OCI-M2 (cell line): ENCODE measurements around the gene HERC4.
"Not testable (repeated sequence)": the region's sequence is repeated elsewhere in the genome, so short reads cannot be mapped to it uniquely, and the experiment has no call there.

ENCODE experiments used
- DNase-seq: peaks from one replicate; lab custom pipeline; 2025; ENCODE audit not compliant: unreplicated experiment; lab: John Stamatoyannopoulos, UW

HERC4 gene

GRCh38 chr10:68049289-68050078 lies 25.6 kb downstream of the HERC4 start:
- DNase-seq, result no peak

- DNase-seq, result no peak
These were observed 27.3 kb downstream of the HERC4 start for GRCh38 chr10:68047554-68048327.

- no peak for DNase-seq
These were observed 28.0 kb downstream of the HERC4 start for GRCh38 chr10:68047122-68047521.

- no peak for DNase-seq
These were observed 28.4 kb downstream of the HERC4 start for GRCh38 chr10:68046642-68047041.

GRCh38 chr10:68043030-68043429 lies 32.1 kb downstream of the HERC4 start:
- no peak for DNase-seq

GRCh38 chr10:68032113-68032512 lies 43.0 kb downstream of the HERC4 start:
- no peak for DNase-seq

- no peak for DNase-seq
These were observed 47.7 kb downstream of the HERC4 start for GRCh38 chr10:68027429-68027828.

GRCh38 chr10:68023292-68023691 lies 51.8 kb downstream of the HERC4 start:
- DNase-seq, result no peak

GRCh38 chr10:68022324-68022723 lies 52.8 kb downstream of the HERC4 start:
- DNase-seq, result not testable (repeated sequence)

- not testable (repeated sequence) for DNase-seq
These were observed 58.6 kb downstream of the HERC4 start for GRCh38 chr10:68016519-68016918.

GRCh38 chr10:68010426-68010940 lies 64.6 kb downstream of the HERC4 start:
- no peak for DNase-seq

- no peak for DNase-seq
These were observed 67.7 kb downstream of the HERC4 start for GRCh38 chr10:68007356-68007755.

GRCh38 chr10:68001539-68001938 lies 73.5 kb downstream of the HERC4 start:
- DNase-seq, result no peak

- DNase-seq, result no peak
These were observed 74.1 kb downstream of the HERC4 start for GRCh38 chr10:68001000-68001399.

- no peak for DNase-seq
These were observed 85.0 kb downstream of the HERC4 start for GRCh38 chr10:67990093-67990492.

- no peak for DNase-seq
These were observed 86.5 kb downstream of the HERC4 start for GRCh38 chr10:67988606-67989005.

GRCh38 chr10:67982603-67983002 lies 92.5 kb downstream of the HERC4 start:
- DNase-seq, result not testable (repeated sequence)

GRCh38 chr10:67978749-67979148 lies 96.3 kb downstream of the HERC4 start:
- no peak for DNase-seq

GRCh38 chr10:67977251-67977650 lies 97.8 kb downstream of the HERC4 start:
- no peak for DNase-seq

- DNase-seq, result no peak
These were observed 98.5 kb downstream of the HERC4 start for GRCh38 chr10:67976292-67977245.

GRCh38 chr10:67975871-67976270 lies 99.2 kb downstream of the HERC4 start:
- no peak for DNase-seq
